ENCODE measurements around the gene CD38. TPM values are rescaled to one million over a fixed set of nuclear protein-coding genes. Genes with fewer than 3 reads are reported as not detected.

Gene CD38
- total RNA-seq, 1 experiment from 2014 or later: 0.07 TPM

DNA sequence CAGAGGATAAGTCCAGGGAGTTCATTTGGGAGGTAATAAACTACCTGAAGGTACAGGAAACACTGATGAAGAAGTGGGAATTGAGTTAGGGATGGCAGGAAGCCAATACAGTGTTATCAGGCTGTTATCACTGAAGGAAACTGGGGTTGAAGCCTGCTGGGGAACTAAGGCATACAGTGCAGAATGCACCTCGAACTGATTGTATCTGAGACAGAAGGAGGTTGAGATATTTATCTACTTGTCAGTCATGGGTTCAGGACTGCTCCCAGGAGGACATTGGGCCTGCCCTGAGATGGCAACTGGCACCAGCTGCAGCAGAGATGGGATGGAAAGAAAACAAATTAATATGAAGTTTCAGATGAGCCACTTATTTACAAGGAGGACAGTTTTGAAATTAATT is 35.5 kb upstream of the CD38 start:
- WGBS (ENCODE audit: extremely low coverage, insufficient read length, low lambda C conversion rate): no CpG with 5 or more reads among the region's 1 CpG
- H3K27me3 Mint-ChIP-seq (ENCODE audit: low read depth): no peaks in the 10 kb centered on the region
- TF ChIP-seq, protein P1, sequence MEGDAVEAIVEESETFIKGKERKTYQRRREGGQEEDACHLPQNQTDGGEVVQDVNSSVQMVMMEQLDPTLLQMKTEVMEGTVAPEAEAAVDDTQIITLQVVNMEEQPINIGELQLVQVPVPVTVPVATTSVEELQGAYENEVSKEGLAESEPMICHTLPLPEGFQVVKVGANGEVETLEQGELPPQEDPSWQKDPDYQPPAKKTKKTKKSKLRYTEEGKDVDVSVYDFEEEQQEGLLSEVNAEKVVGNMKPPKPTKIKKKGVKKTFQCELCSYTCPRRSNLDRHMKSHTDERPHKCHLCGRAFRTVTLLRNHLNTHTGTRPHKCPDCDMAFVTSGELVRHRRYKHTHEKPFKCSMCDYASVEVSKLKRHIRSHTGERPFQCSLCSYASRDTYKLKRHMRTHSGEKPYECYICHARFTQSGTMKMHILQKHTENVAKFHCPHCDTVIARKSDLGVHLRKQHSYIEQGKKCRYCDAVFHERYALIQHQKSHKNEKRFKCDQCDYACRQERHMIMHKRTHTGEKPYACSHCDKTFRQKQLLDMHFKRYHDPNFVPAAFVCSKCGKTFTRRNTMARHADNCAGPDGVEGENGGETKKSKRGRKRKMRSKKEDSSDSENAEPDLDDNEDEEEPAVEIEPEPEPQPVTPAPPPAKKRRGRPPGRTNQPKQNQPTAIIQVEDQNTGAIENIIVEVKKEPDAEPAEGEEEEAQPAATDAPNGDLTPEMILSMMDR (conservative IDR thresholded peaks at IDR 0.05): no peak
- Histone ChIP-seq H4K20me1 (ENCODE audit: control insufficient read depth, insufficient read depth, insufficient read length) (no peaks in the 10 kb centered on the region), H4K8ac (replicated peaks; ENCODE audit: insufficient read length, low read depth, low read length) (no peak overlapping the region), H3K9me3 (ENCODE audit: control insufficient read depth, low read depth, low read length) (no peaks in the 10 kb centered on the region), H3K4me1 (ENCODE audit: insufficient read depth, low read length) (no peaks in the 10 kb centered on the region), H3K27me3 (ENCODE audit: insufficient read depth, low read length) (no peaks in the 10 kb centered on the region; the same call in 1 of the 2 replicates), H3K79me1 (ENCODE audit: insufficient read depth, low read depth, low read length, poor library complexity, severe bottlenecking) (no peaks in the 10 kb centered on the region), H2BK5ac (ENCODE audit: insufficient read length, low read length) (no peak overlapping the region), H3K9ac (ENCODE audit: extremely low read depth, insufficient read length, low read length) (no peak overlapping the region), H3K4ac (ENCODE audit: low read depth, low read length) (no peak overlapping the region), H4K5ac (ENCODE audit: insufficient read length, low read depth, low read length) (no peak overlapping the region), H2BK20ac (ENCODE audit: low read depth, low read length, poor library complexity, severe bottlenecking) (no peak overlapping the region), H3K27ac (ENCODE audit: insufficient read length, low read depth, low read length) (no peak overlapping the region), H4K91ac (ENCODE audit: insufficient read length, low read depth, low read length) (no peak overlapping the region), H3K18ac (ENCODE audit: insufficient read length, low read depth, low read length) (no peak overlapping the region), H3K23me2 (ENCODE audit: insufficient read length, low read depth, low read length, poor library complexity, severe bottlenecking) (no peaks in the 10 kb centered on the region), H2AK5ac (ENCODE audit: insufficient read length, low read length) (no peak overlapping the region), H3K56ac (ENCODE audit: insufficient read length, low read depth, low read length) (no peak overlapping the region), H3K14ac (ENCODE audit: insufficient read depth, low read length) (no peak overlapping the region), H2AFZ (ENCODE audit: low read length) (no peak overlapping the region), H3T11ph (ENCODE audit: low read length) (no peak overlapping the region), H2BK15ac (ENCODE audit: low read depth, low read length) (no peak overlapping the region), H2BK12ac (ENCODE audit: insufficient read length, low read depth, low read length) (no peak overlapping the region), H2BK120ac (ENCODE audit: low read depth, low read length, poor library complexity, severe bottlenecking) (no peak overlapping the region), H3K79me2 (ENCODE audit: insufficient read depth, low read length) (no peaks in the 10 kb centered on the region), H3K23ac (ENCODE audit: insufficient read length, low read depth, low read length) (no peak overlapping the region), H3K4me2 (ENCODE audit: insufficient read depth, insufficient read length, low read length) (no peak overlapping the region)
- H3K4me1 Mint-ChIP-seq: peaks cover 0 to 3% of the 10 kb centered on the region in 2 experiments; a peak in 1 of 4 replicates
- DNase-seq: no peak
- H3K9me3 Mint-ChIP-seq: peaks cover 3% of the 10 kb centered on the region in 2 experiments; a peak in 3 of 5 replicates
- no peak overlapping the region for H3K4me3 Mint-ChIP-seq
- H3K27ac Mint-ChIP-seq: no peak overlapping the region
- H3K36me3 Mint-ChIP-seq (ENCODE audit: insufficient read depth in 1 of 3, low read depth in 3 of 3): 0 out of 7 replicates have a peak, but pooled peaks cover 0 to 6% (median 0%) of the 10 kb centered on the region in 3 experiments

Measured in H9 (cell line).